Measurements from ENCODE around the gene AIFM3. TPM values are rescaled to one million over a fixed set of nuclear protein-coding genes. Genes with fewer than 3 reads are reported as not detected.

The AIFM3 gene
- total RNA-seq, 2 donors from 2014 or later: 1.8 to 2.7 TPM

- Mint-ChIP-seq H3K27ac (no peak overlapping the region), H3K36me3 (ENCODE audit: low read depth) (no peaks in the 10 kb centered on the region), H3K27me3 (ENCODE audit: insufficient read depth) (peaks cover 65% of the 10 kb centered on the region), H3K4me1 (peaks cover 27% of the 10 kb centered on the region), H3K9me3 (peaks cover 14% of the 10 kb centered on the region), H3K4me3 (no peak overlapping the region)
- no peak overlapping the region for H3K27ac ChIP-seq (ENCODE audit: low read depth, low read length)
- H3K4me3 ChIP-seq (ENCODE audit: low read length): no peak overlapping the region
- H3K36me3 ChIP-seq (ENCODE audit: control insufficient read depth, insufficient read depth, low read length): no peaks in the 10 kb centered on the region
- H3K4me1 ChIP-seq (ENCODE audit: control insufficient read depth, insufficient read depth, low read length): no peaks in the 10 kb centered on the region
- peaks cover 11% of the 10 kb centered on the region for H3K9me3 ChIP-seq (ENCODE audit: control insufficient read depth, low read length)
- H3K27me3 ChIP-seq (ENCODE audit: control insufficient read depth, insufficient read depth, low read length, poor library complexity, severe bottlenecking): peaks cover 34% of the 10 kb centered on the region
- no peak for DNase-seq
- H3K9ac ChIP-seq (ENCODE audit: extremely low read depth, low read length, poor library complexity, severe bottlenecking): no peak overlapping the region
- TF ChIP-seq, protein P1, sequence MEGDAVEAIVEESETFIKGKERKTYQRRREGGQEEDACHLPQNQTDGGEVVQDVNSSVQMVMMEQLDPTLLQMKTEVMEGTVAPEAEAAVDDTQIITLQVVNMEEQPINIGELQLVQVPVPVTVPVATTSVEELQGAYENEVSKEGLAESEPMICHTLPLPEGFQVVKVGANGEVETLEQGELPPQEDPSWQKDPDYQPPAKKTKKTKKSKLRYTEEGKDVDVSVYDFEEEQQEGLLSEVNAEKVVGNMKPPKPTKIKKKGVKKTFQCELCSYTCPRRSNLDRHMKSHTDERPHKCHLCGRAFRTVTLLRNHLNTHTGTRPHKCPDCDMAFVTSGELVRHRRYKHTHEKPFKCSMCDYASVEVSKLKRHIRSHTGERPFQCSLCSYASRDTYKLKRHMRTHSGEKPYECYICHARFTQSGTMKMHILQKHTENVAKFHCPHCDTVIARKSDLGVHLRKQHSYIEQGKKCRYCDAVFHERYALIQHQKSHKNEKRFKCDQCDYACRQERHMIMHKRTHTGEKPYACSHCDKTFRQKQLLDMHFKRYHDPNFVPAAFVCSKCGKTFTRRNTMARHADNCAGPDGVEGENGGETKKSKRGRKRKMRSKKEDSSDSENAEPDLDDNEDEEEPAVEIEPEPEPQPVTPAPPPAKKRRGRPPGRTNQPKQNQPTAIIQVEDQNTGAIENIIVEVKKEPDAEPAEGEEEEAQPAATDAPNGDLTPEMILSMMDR (conservative IDR thresholded peaks at IDR 0.05): no peak
- WGBS, 2 experiments (ENCODE audit: insufficient coverage in 1 of 2, insufficient read length in 1 of 2): 75 to 83% methylated on average over 1 to 2 of the region's 2 CpGs
These were observed 11.4 kb downstream of the AIFM3 start for GRCh38 chr22:20978419-20978818.

DNA sequence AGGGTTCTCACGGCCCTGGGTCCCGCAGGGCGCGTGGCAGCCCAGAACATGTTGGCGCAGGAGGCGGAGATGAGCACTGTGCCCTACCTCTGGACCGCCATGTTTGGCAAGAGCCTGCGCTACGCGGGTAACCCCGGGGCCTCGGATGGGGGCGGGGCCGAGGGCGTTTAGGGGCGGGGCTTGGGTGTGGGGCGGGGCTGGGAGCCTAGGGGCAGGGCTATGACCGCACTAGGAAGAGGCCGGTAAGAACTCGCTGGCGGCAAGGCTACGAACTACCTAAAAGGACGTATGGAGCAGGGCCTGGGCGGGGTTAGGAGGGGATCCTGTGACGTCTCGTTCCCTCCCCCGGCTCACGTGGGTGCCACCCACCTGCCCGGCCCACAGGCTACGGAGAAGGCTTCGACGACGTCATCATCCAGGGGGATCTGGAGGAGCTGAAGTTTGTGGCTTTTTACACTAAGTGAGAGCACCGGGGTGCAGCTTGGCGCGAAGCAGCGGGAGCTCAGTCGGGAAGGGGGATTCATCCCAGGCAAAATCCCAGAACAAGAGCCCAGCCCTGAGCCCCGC, 12.3 kb downstream of the AIFM3 start:
- TF ChIP-seq, protein P1 (conservative IDR thresholded peaks at IDR 0.05): no peak
- peaks cover 5% of the 10 kb centered on the region for H3K36me3 ChIP-seq (ENCODE audit: control insufficient read depth, insufficient read depth, low read length)
- Mint-ChIP-seq H3K9me3 (peaks cover 14% of the 10 kb centered on the region), H3K4me3 (peak overlapping the region; percentile 92), H3K36me3 (ENCODE audit: low read depth) (peaks cover 4% of the 10 kb centered on the region), H3K27me3 (ENCODE audit: insufficient read depth) (peaks cover 56% of the 10 kb centered on the region), H3K4me1 (peaks cover 27% of the 10 kb centered on the region), H3K27ac (peak overlapping the region; percentile 91)
- peaks cover 11% of the 10 kb centered on the region for H3K9me3 ChIP-seq (ENCODE audit: control insufficient read depth, low read length)
- WGBS, 2 experiments (ENCODE audit: insufficient coverage in 1 of 2, insufficient read length in 1 of 2): 28 to 35% methylated on average over 25 to 39 of the region's 39 CpGs
- H3K4me1 ChIP-seq (ENCODE audit: control insufficient read depth, insufficient read depth, low read length): no peaks in the 10 kb centered on the region
- peaks cover 30% of the 10 kb centered on the region for H3K27me3 ChIP-seq (ENCODE audit: control insufficient read depth, insufficient read depth, low read length, poor library complexity, severe bottlenecking)
- H3K4me3 ChIP-seq (ENCODE audit: low read length): no peak overlapping the region
- DNase-seq: peak; percentile 98
- no peak overlapping the region for H3K9ac ChIP-seq (ENCODE audit: extremely low read depth, low read length, poor library complexity, severe bottlenecking)
- H3K27ac ChIP-seq (ENCODE audit: low read depth, low read length): no peak overlapping the region

GRCh38 chr22:20979940-20980453, 12.9 kb downstream of the AIFM3 start:
- Mint-ChIP-seq H3K36me3 (ENCODE audit: low read depth) (peaks cover 4% of the 10 kb centered on the region), H3K9me3 (peaks cover 14% of the 10 kb centered on the region), H3K27me3 (ENCODE audit: insufficient read depth) (peaks cover 50% of the 10 kb centered on the region), H3K4me3 (peak overlapping the region; percentile 92), H3K27ac (peak overlapping the region; percentile 91), H3K4me1 (peaks cover 27% of the 10 kb centered on the region)
- H3K4me3 ChIP-seq (ENCODE audit: low read length): no peak overlapping the region
- H3K4me1 ChIP-seq (ENCODE audit: control insufficient read depth, insufficient read depth, low read length): no peaks in the 10 kb centered on the region
- peaks cover 23% of the 10 kb centered on the region for H3K27me3 ChIP-seq (ENCODE audit: control insufficient read depth, insufficient read depth, low read length, poor library complexity, severe bottlenecking)
- peaks cover 11% of the 10 kb centered on the region for H3K9me3 ChIP-seq (ENCODE audit: control insufficient read depth, low read length)
- WGBS, 2 experiments (ENCODE audit: insufficient coverage in 1 of 2, insufficient read length in 1 of 2): 83 to 93% methylated on average over 3 to 13 of the region's 13 CpGs
- peaks cover 8% of the 10 kb centered on the region for H3K36me3 ChIP-seq (ENCODE audit: control insufficient read depth, insufficient read depth, low read length)
- TF ChIP-seq, protein P1 (conservative IDR thresholded peaks at IDR 0.05): no peak
- H3K27ac ChIP-seq (ENCODE audit: low read depth, low read length): no peak overlapping the region
- no peak for DNase-seq
- H3K9ac ChIP-seq (ENCODE audit: extremely low read depth, low read length, poor library complexity, severe bottlenecking): no peak overlapping the region

All from endodermal cell (in vitro differentiated cells).